WTC11 (cell line): Measurements from ENCODE around the gene KRT34. TPM values are rescaled to one million over a fixed set of nuclear protein-coding genes. Genes with fewer than 3 reads are reported as not detected.

Experiments
- ATAC-seq: fragments of 200-7000 bp; cut with Tn5 transposase; 2 replicates; pipeline ENCODE4 v1.10.0; 2021; ENCODE audit warnings: mild to moderate bottlenecking, moderate library complexity
- CTCF ChIA-PET: fragments of 300-600 bp; sonication (Branson Sonifier 250); formaldehyde crosslinking; loops from one replicate; lab custom pipeline; 2021; ENCODE audit warnings: antibody characterized with exemption; lab: Charles Lee
- POLR2A ChIA-PET: fragments of 350-600 bp; sonication (Branson Sonifier 250); formaldehyde crosslinking; loops from one replicate; lab custom pipeline; 2021; ENCODE audit warnings: antibody characterized with exemption; lab: Charles Lee
- DNase-seq: peaks from one replicate; pipeline ENCODE4 v3.0.0; 2021; ENCODE audit warnings: low spot score
- H3K27ac Mint-ChIP-seq: 2 replicates; pipeline ENCODE4 v1.8.0; 2021; ENCODE audit warnings: mixed read lengths
- H3K27me3 Mint-ChIP-seq: 2 replicates; pipeline ENCODE4 v1.8.0; 2021; ENCODE audit warnings: low read depth, mild to moderate bottlenecking, moderate library complexity, mixed read lengths
- H3K36me3 Mint-ChIP-seq: 2 replicates; pipeline ENCODE4 v1.8.0; 2021; ENCODE audit warnings: mixed read lengths
- H3K4me1 Mint-ChIP-seq: 2 replicates; pipeline ENCODE4 v1.8.0; 2022; ENCODE audit warnings: mixed read lengths
- H3K4me3 Mint-ChIP-seq: 2 replicates; pipeline ENCODE4 v1.8.0; 2021; ENCODE audit warnings: mild to moderate bottlenecking, moderate library complexity, mixed read lengths
- H3K9me3 Mint-ChIP-seq: 2 replicates; pipeline ENCODE4 v1.8.0; 2021; ENCODE audit warnings: mixed read lengths
- CTCF ChIP-seq: fragments of 200-600 bp; IDR thresholded peaks from 2 replicates; pipeline ENCODE4 v1.8.0; 2022; ENCODE audit warnings: antibody characterized with exemption
- ESRRA ChIP-seq: sonication (generic); formaldehyde crosslinking; IDR thresholded peaks from 2 replicates; pipeline ENCODE4 v1.8.1; 2022; ENCODE audit warnings: mild to moderate bottlenecking, missing genetic modification reagents, borderline replicate concordance
- FOXJ3 ChIP-seq: sonication (generic); formaldehyde crosslinking; IDR thresholded peaks from 2 replicates; pipeline ENCODE4 v1.9.0; 2021; ENCODE audit warnings: missing genetic modification reagents, mild to moderate bottlenecking, borderline replicate concordance
- FOXK1 ChIP-seq: sonication (generic); formaldehyde crosslinking; IDR thresholded peaks from 2 replicates; pipeline ENCODE4 v1.8.0; 2022; ENCODE audit warnings: mild to moderate bottlenecking, moderate library complexity, missing genetic modification reagents
- MLX ChIP-seq: sonication (generic); formaldehyde crosslinking; IDR thresholded peaks from 2 replicates; pipeline ENCODE4 v1.8.1; 2023; ENCODE audit warnings: mild to moderate bottlenecking, missing genetic modification reagents, moderate library complexity
- NFYB ChIP-seq: sonication (generic); formaldehyde crosslinking; conservative IDR thresholded peaks from 2 replicates; pipeline ENCODE4 v1.8.0; 2022; ENCODE audit warnings: low read depth, missing genetic modification reagents
- USF1 ChIP-seq: sonication (generic); formaldehyde crosslinking; IDR thresholded peaks from 2 replicates; pipeline ENCODE4 v1.8.0; 2022; ENCODE audit warnings: mild to moderate bottlenecking, missing genetic modification reagents
- ZNF281 ChIP-seq: sonication (generic); formaldehyde crosslinking; IDR thresholded peaks from 2 replicates; pipeline ENCODE4 v1.8.0; 2023; ENCODE audit warnings: mild to moderate bottlenecking, missing genetic modification reagents
- total RNA-seq: library from RNA; stranded (reverse); gene quantifications from 3 replicates; pipeline ENCODE4 v1.2.3, GENCODE V29; 2021
- TF ChIP-seq, protein P1 (sequence below): sonication (generic); formaldehyde crosslinking; conservative IDR thresholded peaks from 2 replicates; pipeline ENCODE4 v1.8.1; 2022; ENCODE audit warnings: mild to moderate bottlenecking, missing genetic modification reagents
- TF ChIP-seq, protein P2 (sequence below): sonication (generic); formaldehyde crosslinking; IDR thresholded peaks from 2 replicates; pipeline ENCODE4 v1.8.0; 2023; ENCODE audit warnings: missing genetic modification reagents, mild to moderate bottlenecking, borderline replicate concordance

The KRT34 gene
- total RNA-seq, 1 experiment from 2014 or later = not detected

- TF ChIP-seq MLX = no peak
- TF ChIP-seq, all 79 proteins: peak for 0
Observed at GRCh38 chr17:41417127-41417526, 35.0 kb upstream of the KRT34 start (continued).

DNA sequence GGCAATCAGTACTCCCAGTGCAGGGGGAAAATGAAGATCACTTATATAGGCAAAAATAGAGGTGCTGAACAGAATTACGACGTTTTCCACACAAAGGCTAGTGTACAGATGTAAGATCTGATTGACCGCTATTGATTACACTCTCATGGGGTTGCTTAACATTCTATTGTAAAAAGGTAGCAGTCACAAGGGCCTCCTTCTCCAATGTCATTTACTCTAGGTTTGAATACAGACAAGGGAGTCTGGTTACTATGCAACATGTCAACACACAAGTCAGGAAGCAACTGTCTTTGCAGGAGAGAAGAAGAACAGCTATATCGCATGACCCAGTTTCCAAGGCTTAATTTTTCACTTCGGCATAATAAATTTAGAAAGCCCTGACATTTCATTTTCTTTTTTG lies 34.4 kb upstream of the KRT34 start:
- H3K4me3 Mint-ChIP-seq = no peak overlapping the region
- CTCF ChIA-PET = interaction anchor here (1.1 to 3.8 kb wide), 4 partner anchors 10 to 553 kb away, joined by 5 to 63 read pairs (median 9); no protein-coding TSS in a partner anchor

More for the DNA sequence above, 34.4 kb upstream of the KRT34 start:
- TF ChIP-seq, protein P1, sequence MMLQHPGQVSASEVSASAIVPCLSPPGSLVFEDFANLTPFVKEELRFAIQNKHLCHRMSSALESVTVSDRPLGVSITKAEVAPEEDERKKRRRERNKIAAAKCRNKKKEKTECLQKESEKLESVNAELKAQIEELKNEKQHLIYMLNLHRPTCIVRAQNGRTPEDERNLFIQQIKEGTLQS = no peak
- no peak for TF ChIP-seq NFYB (CRISPR knock-in tag)
- no peak for TF ChIP-seq ZNF281 (CRISPR knock-in tag)
- TF ChIP-seq FOXJ3 = no peak
- TF ChIP-seq CTCF = no peak
- TF ChIP-seq ESRRA (CRISPR knock-in tag) = no peak
- no peak for TF ChIP-seq FOXK1 (CRISPR knock-in tag)
- TF ChIP-seq, protein P2, sequence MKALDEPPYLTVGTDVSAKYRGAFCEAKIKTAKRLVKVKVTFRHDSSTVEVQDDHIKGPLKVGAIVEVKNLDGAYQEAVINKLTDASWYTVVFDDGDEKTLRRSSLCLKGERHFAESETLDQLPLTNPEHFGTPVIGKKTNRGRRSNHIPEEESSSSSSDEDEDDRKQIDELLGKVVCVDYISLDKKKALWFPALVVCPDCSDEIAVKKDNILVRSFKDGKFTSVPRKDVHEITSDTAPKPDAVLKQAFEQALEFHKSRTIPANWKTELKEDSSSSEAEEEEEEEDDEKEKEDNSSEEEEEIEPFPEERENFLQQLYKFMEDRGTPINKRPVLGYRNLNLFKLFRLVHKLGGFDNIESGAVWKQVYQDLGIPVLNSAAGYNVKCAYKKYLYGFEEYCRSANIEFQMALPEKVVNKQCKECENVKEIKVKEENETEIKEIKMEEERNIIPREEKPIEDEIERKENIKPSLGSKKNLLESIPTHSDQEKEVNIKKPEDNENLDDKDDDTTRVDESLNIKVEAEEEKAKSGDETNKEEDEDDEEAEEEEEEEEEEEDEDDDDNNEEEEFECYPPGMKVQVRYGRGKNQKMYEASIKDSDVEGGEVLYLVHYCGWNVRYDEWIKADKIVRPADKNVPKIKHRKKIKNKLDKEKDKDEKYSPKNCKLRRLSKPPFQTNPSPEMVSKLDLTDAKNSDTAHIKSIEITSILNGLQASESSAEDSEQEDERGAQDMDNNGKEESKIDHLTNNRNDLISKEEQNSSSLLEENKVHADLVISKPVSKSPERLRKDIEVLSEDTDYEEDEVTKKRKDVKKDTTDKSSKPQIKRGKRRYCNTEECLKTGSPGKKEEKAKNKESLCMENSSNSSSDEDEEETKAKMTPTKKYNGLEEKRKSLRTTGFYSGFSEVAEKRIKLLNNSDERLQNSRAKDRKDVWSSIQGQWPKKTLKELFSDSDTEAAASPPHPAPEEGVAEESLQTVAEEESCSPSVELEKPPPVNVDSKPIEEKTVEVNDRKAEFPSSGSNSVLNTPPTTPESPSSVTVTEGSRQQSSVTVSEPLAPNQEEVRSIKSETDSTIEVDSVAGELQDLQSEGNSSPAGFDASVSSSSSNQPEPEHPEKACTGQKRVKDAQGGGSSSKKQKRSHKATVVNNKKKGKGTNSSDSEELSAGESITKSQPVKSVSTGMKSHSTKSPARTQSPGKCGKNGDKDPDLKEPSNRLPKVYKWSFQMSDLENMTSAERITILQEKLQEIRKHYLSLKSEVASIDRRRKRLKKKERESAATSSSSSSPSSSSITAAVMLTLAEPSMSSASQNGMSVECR (CRISPR knock-in tag) = no peak
- no peak for TF ChIP-seq USF1
- ATAC-seq (no peak), DNase-seq (no peak)
- peaks cover 28% of the 10 kb centered on the region for H3K4me1 Mint-ChIP-seq
- no peaks in the 10 kb centered on the region for H3K36me3 Mint-ChIP-seq
- no peak overlapping the region for H3K27ac Mint-ChIP-seq
- H3K27me3 Mint-ChIP-seq = no peaks in the 10 kb centered on the region
- POLR2A ChIA-PET = no interaction called here
- H3K9me3 Mint-ChIP-seq = no peaks in the 10 kb centered on the region
